HepG2 (cell line): ENCODE measurements around the gene NFYB.

Source experiments
- ATF1 ChIP-seq: IDR thresholded peaks from 2 replicates; pipeline ENCODE4 v1.6.1; 2016; ENCODE audit warnings: mild to moderate bottlenecking, control low read depth
- MAFK ChIP-seq, 2 experiments: IDR thresholded peaks in 1 of 2; conservative IDR thresholded peaks in 1 of 2; 2 replicates each; pipeline ENCODE4 v1.6.1; 2011; ENCODE audit warnings: improper control_type of control experiment in 2 of 2, low read length in 2 of 2
- MIXL1 ChIP-seq: IDR thresholded peaks from 2 replicates; pipeline ENCODE4 v1.6.1; 2016
- RNF219 ChIP-seq: sonication (generic); formaldehyde crosslinking; IDR thresholded peaks from 2 replicates; pipeline ENCODE4 v1.5.0; 2020; ENCODE audit warnings: mild to moderate bottlenecking, missing genetic modification reagents
- TMF1 ChIP-seq: sonication (generic); formaldehyde crosslinking; IDR thresholded peaks from 2 replicates; pipeline ENCODE4 v1.8.1; 2022; ENCODE audit warnings: low read depth, missing genetic modification reagents
- ZBTB7A ChIP-seq: sonication (generic); formaldehyde crosslinking; IDR thresholded peaks from 2 replicates; pipeline ENCODE4 v1.8.0; 2022; ENCODE audit warnings: mild to moderate bottlenecking, missing genetic modification reagents
- ZFP1 ChIP-seq: IDR thresholded peaks from 2 replicates; pipeline ENCODE4 v1.6.1; 2016
- ZNF280D ChIP-seq: sonication (generic); formaldehyde crosslinking; IDR thresholded peaks from 2 replicates; pipeline ENCODE4 v1.5.1; 2020; ENCODE audit warnings: mild to moderate bottlenecking, missing genetic modification reagents
- ZNF30 ChIP-seq: sonication (generic); formaldehyde crosslinking; IDR thresholded peaks from 2 replicates; pipeline ENCODE4 v1.5.0; 2020; ENCODE audit warnings: mild to moderate bottlenecking, missing genetic modification reagents
- ZNF430 ChIP-seq: sonication (generic); formaldehyde crosslinking; IDR thresholded peaks from 2 replicates; pipeline ENCODE4 v1.9.0; 2021; ENCODE audit warnings: mild to moderate bottlenecking, missing genetic modification reagents

GRCh38 chr12:104164634-104165033 lies 26.6 kb upstream of the NFYB start:
- TF ChIP-seq MAFK (conservative IDR thresholded peaks at IDR 0.05 in 1 of 2, IDR thresholded peaks at IDR 0.05 in 1 of 2; ENCODE audit: low read length in 2 of 2) (no peak), ZNF30 (CRISPR knock-in tag) (no peak), RNF219 (no peak), ATF1 (CRISPR knock-in tag) (no peak), ZFP1 (CRISPR knock-in tag) (no peak), ZNF430 (CRISPR knock-in tag) (no peak), ZNF280D (CRISPR knock-in tag) (no peak), MIXL1 (CRISPR knock-in tag) (no peak), ZBTB7A (CRISPR knock-in tag) (no peak), TMF1 (CRISPR knock-in tag) (no peak)
